HG03064 (cell line): ENCODE data around the gene CSTPP1.
"Not testable (repeated sequence)": the region's sequence is repeated elsewhere in the genome, so short reads cannot be mapped to it uniquely, and the experiment has no call there.

Source experiments
- ATAC-seq: cut with Tn5 transposase; IDR thresholded peaks from one replicate; pipeline ENCODE4 v1.9.1; 2021; ENCODE audit warnings: low read depth; ENCODE audit not compliant: unreplicated experiment

The CSTPP1 gene

GRCh38 chr11:46984548-46984947 is 48.0 kb downstream of the CSTPP1 start:
- no peak for ATAC-seq

- ATAC-seq = no peak
These were observed 48.4 kb downstream of the CSTPP1 start for GRCh38 chr11:46984987-46985386.

GRCh38 chr11:46987183-46987582 is 50.6 kb downstream of the CSTPP1 start:
- ATAC-seq = no peak

GRCh38 chr11:46989810-46990487 is 53.4 kb downstream of the CSTPP1 start:
- not testable (repeated sequence) for ATAC-seq

- no peak for ATAC-seq
These were observed 54.8 kb downstream of the CSTPP1 start for GRCh38 chr11:46991391-46991790.

GRCh38 chr11:46992386-46992785 is 55.8 kb downstream of the CSTPP1 start:
- ATAC-seq = not testable (repeated sequence)

GRCh38 chr11:46997796-46998195 is 61.2 kb downstream of the CSTPP1 start:
- not testable (repeated sequence) for ATAC-seq

GRCh38 chr11:46999217-46999616 is 62.7 kb downstream of the CSTPP1 start:
- ATAC-seq = no peak

GRCh38 chr11:47000033-47000432 is 63.5 kb downstream of the CSTPP1 start:
- no peak for ATAC-seq

- no peak for ATAC-seq
These were observed 65.2 kb downstream of the CSTPP1 start for GRCh38 chr11:47001781-47002181.

GRCh38 chr11:47002390-47002789 is 65.8 kb downstream of the CSTPP1 start:
- no peak for ATAC-seq

- ATAC-seq = no peak
These were observed 66.8 kb downstream of the CSTPP1 start for GRCh38 chr11:47003180-47003877.

- no peak for ATAC-seq
These were observed 68.1 kb downstream of the CSTPP1 start for GRCh38 chr11:47004595-47005033.

GRCh38 chr11:47005441-47005840 is 68.9 kb downstream of the CSTPP1 start:
- no peak for ATAC-seq

- no peak for ATAC-seq
These were observed 71.0 kb downstream of the CSTPP1 start for GRCh38 chr11:47007579-47007978.

GRCh38 chr11:47010179-47010578 is 73.6 kb downstream of the CSTPP1 start:
- ATAC-seq = no peak

- ATAC-seq = no peak
These were observed 77.5 kb downstream of the CSTPP1 start for GRCh38 chr11:47014097-47014496.

- ATAC-seq = no peak
These were observed 82.1 kb downstream of the CSTPP1 start for GRCh38 chr11:47018637-47019036.

- ATAC-seq = no peak
These were observed 84.4 kb downstream of the CSTPP1 start for GRCh38 chr11:47020793-47021526.

- no peak for ATAC-seq
These were observed 84.9 kb downstream of the CSTPP1 start for GRCh38 chr11:47021527-47021818.

- no peak for ATAC-seq
These were observed 85.4 kb downstream of the CSTPP1 start for GRCh38 chr11:47021965-47022364.
